HEK293 (cell line): Measurements from ENCODE around the gene PRKAG2.

Experiments
- CTCF ChIA-PET: fragments of 350-600 bp; formaldehyde crosslinking; extraction: SDS; loops from one replicate; lab custom pipeline; 2021; ENCODE audit warnings: antibody characterized with exemption; lab: Yijun Ruan, JAX
- POLR2A ChIA-PET: fragments of 300-600 bp; formaldehyde crosslinking; extraction: SDS; loops from one replicate; lab custom pipeline; 2020; ENCODE audit warnings: antibody characterized with exemption, inconsistent platforms; lab: Yijun Ruan, JAX
- H3K27ac ChIP-seq: fragments of 200-500 bp; sonication (Bioruptor generic); 2 replicates; pipeline ENCODE4 v1.5.1; 2014; ENCODE audit warnings: low read depth, low read length, control low read depth, inconsistent platforms; ENCODE audit errors: extremely low read depth
- H3K36me3 ChIP-seq, 2 experiments: fragments of 200-500 bp in 1 of 2; sonication (Bioruptor generic) in 1 of 2; 1 replicate in 1 of 2; 2 replicates in 1 of 2; pipeline ENCODE4 v1.5.1; 2014 to 2017; ENCODE audit warnings: inconsistent platforms in 2 of 2, low read length in 2 of 2; ENCODE audit not compliant: control insufficient read depth in 2 of 2, insufficient read depth in 1 of 2
- H3K4me1 ChIP-seq: fragments of 200-500 bp; sonication (Bioruptor generic); 2 replicates; pipeline ENCODE4 v1.5.1; 2014; ENCODE audit warnings: mild to moderate bottlenecking, low read length, inconsistent platforms; ENCODE audit not compliant: control insufficient read depth, insufficient read depth
- H3K4me3 ChIP-seq: 2 replicates; pipeline ENCODE4 v1.5.1; 2011; ENCODE audit warnings: low read depth, mild to moderate bottlenecking, control low read depth, low read length, moderate library complexity
- H3K9me3 ChIP-seq: fragments of 200-500 bp; sonication (Bioruptor generic); 2 replicates; pipeline ENCODE4 v1.5.1; 2014; ENCODE audit warnings: low read depth, low read length, inconsistent platforms; ENCODE audit not compliant: control insufficient read depth, insufficient read depth
- GLI4 ChIP-seq: fragments of 450-650 bp; formaldehyde crosslinking; IDR thresholded peaks from 2 replicates; pipeline ENCODE4 v1.5.1; 2016; ENCODE audit warnings: missing biosample characterization, missing genetic modification characterization
- IKZF3 ChIP-seq: fragments of 450-650 bp; IDR thresholded peaks from 2 replicates; pipeline ENCODE4 v1.5.0; 2018; ENCODE audit warnings: missing biosample characterization, mild to moderate bottlenecking, missing genetic modification characterization, moderate library complexity
- SCRT1 ChIP-seq: fragments of 450-650 bp; formaldehyde crosslinking; IDR thresholded peaks from 2 replicates; pipeline ENCODE4 v1.5.1; 2016; ENCODE audit warnings: missing biosample characterization, missing genetic modification characterization, borderline replicate concordance
- ZIC2 ChIP-seq: fragments of 450-650 bp; formaldehyde crosslinking; IDR thresholded peaks from 2 replicates; pipeline ENCODE4 v1.5.1; 2016; ENCODE audit warnings: missing biosample characterization, missing genetic modification characterization
- ZNF112 ChIP-seq: fragments of 450-650 bp; formaldehyde crosslinking; IDR thresholded peaks from 2 replicates; pipeline ENCODE4 v1.5.0; 2017; ENCODE audit warnings: missing biosample characterization, missing genetic modification characterization
- ZNF16 ChIP-seq: fragments of 450-650 bp; formaldehyde crosslinking; IDR thresholded peaks from 2 replicates; pipeline ENCODE4 v1.5.1; 2016; ENCODE audit warnings: low read depth, missing biosample characterization, missing genetic modification characterization
- ZNF211 ChIP-seq: fragments of 450-650 bp; formaldehyde crosslinking; IDR thresholded peaks from 2 replicates; pipeline ENCODE4 v1.5.1; 2016; ENCODE audit warnings: low read depth, missing biosample characterization, missing genetic modification characterization
- ZNF24 ChIP-seq: fragments of 450-650 bp; formaldehyde crosslinking; IDR thresholded peaks from 2 replicates; pipeline ENCODE4 v1.5.1; 2016; ENCODE audit warnings: missing biosample characterization, missing genetic modification characterization
- ZNF560 ChIP-seq: fragments of 450-650 bp; formaldehyde crosslinking; IDR thresholded peaks from 2 replicates; pipeline ENCODE4 v1.5.1; 2017; ENCODE audit warnings: missing biosample characterization, missing genetic modification characterization, borderline replicate concordance
- ZNF792 ChIP-seq: fragments of 450-650 bp; formaldehyde crosslinking; IDR thresholded peaks from 2 replicates; pipeline ENCODE4 v1.5.1; 2016; ENCODE audit warnings: missing biosample characterization, missing genetic modification characterization
- ZNF837 ChIP-seq: fragments of 450-650 bp; formaldehyde crosslinking; IDR thresholded peaks from 2 replicates; pipeline ENCODE4 v1.5.1; 2016; ENCODE audit warnings: missing biosample characterization, missing genetic modification characterization
- ZSCAN30 ChIP-seq: fragments of 450-650 bp; IDR thresholded peaks from 2 replicates; pipeline ENCODE4 v1.5.1; 2018; ENCODE audit warnings: missing biosample characterization, mild to moderate bottlenecking, missing genetic modification characterization, moderate library complexity
- TF ChIP-seq, protein P1 (sequence below): fragments of 450-650 bp; formaldehyde crosslinking; IDR thresholded peaks from 2 replicates; pipeline ENCODE4 v1.5.1; 2016; ENCODE audit warnings: missing biosample characterization, missing genetic modification characterization
- TF ChIP-seq, protein P2 (sequence below): IDR thresholded peaks from 2 replicates; pipeline ENCODE4 v1.6.1; 2011; ENCODE audit warnings: mild to moderate bottlenecking, low read depth, low read length, borderline replicate concordance
- TF ChIP-seq, protein P3 (sequence below): fragments of 450-650 bp; formaldehyde crosslinking; IDR thresholded peaks from 2 replicates; pipeline ENCODE4 v1.5.1; 2017; ENCODE audit warnings: missing biosample characterization, missing genetic modification characterization
- TF ChIP-seq, protein P4 (sequence below): fragments of 450-650 bp; formaldehyde crosslinking; IDR thresholded peaks from 2 replicates; pipeline ENCODE4 v1.5.1; 2016; ENCODE audit warnings: missing biosample characterization, missing genetic modification characterization, borderline replicate concordance
- TF ChIP-seq, protein P5 (sequence below): fragments of 450-650 bp; formaldehyde crosslinking; conservative IDR thresholded peaks from 2 replicates; pipeline ENCODE4 v1.5.1; 2016; ENCODE audit warnings: low read depth, missing biosample characterization, missing genetic modification characterization

PRKAG2 gene

DNA sequence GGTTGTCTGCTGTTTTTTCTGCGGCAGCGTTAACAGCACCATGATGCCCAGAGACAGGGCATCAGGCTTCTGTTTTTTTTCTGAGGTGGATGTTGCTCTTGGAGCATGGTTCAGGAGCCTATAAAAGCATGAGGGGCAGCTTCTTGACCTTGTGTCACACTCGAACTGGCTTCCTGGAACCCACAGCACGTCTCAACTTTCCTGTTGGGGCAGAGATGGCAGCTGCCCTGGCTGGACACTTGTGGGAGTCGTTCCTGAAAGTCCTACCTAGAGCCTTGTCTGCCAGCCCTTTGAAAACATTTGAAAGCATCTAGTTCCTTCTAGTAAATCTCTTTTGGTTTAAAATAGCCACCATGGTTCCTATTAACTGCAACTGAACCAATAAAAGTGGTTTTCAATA lies 28.9 kb upstream of the PRKAG2 start:
- H3K4me1 ChIP-seq, result no peaks in the 10 kb centered on the region
- TF ChIP-seq GLI4 (no peak), ZIC2 (tag by site-specific recombination) (no peak), ZNF211 (tag by site-specific recombination) (no peak), SCRT1 (tag by site-specific recombination) (no peak), ZNF24 (no peak), IKZF3 (tag by site-specific recombination) (no peak), ZNF112 (tag by site-specific recombination) (no peak), ZNF560 (no peak), ZNF792 (tag by site-specific recombination) (no peak), ZNF837 (tag by site-specific recombination) (no peak)
- TF ChIP-seq, protein P1, sequence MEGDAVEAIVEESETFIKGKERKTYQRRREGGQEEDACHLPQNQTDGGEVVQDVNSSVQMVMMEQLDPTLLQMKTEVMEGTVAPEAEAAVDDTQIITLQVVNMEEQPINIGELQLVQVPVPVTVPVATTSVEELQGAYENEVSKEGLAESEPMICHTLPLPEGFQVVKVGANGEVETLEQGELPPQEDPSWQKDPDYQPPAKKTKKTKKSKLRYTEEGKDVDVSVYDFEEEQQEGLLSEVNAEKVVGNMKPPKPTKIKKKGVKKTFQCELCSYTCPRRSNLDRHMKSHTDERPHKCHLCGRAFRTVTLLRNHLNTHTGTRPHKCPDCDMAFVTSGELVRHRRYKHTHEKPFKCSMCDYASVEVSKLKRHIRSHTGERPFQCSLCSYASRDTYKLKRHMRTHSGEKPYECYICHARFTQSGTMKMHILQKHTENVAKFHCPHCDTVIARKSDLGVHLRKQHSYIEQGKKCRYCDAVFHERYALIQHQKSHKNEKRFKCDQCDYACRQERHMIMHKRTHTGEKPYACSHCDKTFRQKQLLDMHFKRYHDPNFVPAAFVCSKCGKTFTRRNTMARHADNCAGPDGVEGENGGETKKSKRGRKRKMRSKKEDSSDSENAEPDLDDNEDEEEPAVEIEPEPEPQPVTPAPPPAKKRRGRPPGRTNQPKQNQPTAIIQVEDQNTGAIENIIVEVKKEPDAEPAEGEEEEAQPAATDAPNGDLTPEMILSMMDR (tag by site-specific recombination), result no peak
- TF ChIP-seq, protein P2, sequence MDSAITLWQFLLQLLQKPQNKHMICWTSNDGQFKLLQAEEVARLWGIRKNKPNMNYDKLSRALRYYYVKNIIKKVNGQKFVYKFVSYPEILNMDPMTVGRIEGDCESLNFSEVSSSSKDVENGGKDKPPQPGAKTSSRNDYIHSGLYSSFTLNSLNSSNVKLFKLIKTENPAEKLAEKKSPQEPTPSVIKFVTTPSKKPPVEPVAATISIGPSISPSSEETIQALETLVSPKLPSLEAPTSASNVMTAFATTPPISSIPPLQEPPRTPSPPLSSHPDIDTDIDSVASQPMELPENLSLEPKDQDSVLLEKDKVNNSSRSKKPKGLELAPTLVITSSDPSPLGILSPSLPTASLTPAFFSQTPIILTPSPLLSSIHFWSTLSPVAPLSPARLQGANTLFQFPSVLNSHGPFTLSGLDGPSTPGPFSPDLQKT, result no peak
- TF ChIP-seq, protein P3, sequence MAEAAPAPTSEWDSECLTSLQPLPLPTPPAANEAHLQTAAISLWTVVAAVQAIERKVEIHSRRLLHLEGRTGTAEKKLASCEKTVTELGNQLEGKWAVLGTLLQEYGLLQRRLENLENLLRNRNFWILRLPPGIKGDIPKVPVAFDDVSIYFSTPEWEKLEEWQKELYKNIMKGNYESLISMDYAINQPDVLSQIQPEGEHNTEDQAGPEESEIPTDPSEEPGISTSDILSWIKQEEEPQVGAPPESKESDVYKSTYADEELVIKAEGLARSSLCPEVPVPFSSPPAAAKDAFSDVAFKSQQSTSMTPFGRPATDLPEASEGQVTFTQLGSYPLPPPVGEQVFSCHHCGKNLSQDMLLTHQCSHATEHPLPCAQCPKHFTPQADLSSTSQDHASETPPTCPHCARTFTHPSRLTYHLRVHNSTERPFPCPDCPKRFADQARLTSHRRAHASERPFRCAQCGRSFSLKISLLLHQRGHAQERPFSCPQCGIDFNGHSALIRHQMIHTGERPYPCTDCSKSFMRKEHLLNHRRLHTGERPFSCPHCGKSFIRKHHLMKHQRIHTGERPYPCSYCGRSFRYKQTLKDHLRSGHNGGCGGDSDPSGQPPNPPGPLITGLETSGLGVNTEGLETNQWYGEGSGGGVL, result no peak
- TF ChIP-seq, protein P4, sequence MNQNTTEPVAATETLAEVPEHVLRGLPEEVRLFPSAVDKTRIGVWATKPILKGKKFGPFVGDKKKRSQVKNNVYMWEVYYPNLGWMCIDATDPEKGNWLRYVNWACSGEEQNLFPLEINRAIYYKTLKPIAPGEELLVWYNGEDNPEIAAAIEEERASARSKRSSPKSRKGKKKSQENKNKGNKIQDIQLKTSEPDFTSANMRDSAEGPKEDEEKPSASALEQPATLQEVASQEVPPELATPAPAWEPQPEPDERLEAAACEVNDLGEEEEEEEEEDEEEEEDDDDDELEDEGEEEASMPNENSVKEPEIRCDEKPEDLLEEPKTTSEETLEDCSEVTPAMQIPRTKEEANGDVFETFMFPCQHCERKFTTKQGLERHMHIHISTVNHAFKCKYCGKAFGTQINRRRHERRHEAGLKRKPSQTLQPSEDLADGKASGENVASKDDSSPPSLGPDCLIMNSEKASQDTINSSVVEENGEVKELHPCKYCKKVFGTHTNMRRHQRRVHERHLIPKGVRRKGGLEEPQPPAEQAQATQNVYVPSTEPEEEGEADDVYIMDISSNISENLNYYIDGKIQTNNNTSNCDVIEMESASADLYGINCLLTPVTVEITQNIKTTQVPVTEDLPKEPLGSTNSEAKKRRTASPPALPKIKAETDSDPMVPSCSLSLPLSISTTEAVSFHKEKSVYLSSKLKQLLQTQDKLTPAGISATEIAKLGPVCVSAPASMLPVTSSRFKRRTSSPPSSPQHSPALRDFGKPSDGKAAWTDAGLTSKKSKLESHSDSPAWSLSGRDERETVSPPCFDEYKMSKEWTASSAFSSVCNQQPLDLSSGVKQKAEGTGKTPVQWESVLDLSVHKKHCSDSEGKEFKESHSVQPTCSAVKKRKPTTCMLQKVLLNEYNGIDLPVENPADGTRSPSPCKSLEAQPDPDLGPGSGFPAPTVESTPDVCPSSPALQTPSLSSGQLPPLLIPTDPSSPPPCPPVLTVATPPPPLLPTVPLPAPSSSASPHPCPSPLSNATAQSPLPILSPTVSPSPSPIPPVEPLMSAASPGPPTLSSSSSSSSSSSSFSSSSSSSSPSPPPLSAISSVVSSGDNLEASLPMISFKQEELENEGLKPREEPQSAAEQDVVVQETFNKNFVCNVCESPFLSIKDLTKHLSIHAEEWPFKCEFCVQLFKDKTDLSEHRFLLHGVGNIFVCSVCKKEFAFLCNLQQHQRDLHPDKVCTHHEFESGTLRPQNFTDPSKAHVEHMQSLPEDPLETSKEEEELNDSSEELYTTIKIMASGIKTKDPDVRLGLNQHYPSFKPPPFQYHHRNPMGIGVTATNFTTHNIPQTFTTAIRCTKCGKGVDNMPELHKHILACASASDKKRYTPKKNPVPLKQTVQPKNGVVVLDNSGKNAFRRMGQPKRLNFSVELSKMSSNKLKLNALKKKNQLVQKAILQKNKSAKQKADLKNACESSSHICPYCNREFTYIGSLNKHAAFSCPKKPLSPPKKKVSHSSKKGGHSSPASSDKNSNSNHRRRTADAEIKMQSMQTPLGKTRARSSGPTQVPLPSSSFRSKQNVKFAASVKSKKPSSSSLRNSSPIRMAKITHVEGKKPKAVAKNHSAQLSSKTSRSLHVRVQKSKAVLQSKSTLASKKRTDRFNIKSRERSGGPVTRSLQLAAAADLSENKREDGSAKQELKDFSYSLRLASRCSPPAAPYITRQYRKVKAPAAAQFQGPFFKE (tag by site-specific recombination), result no peak
- CTCF ChIA-PET, result interaction anchor here (0.6 kb wide), 1 partner anchor 146 kb away, joined by 4 read pairs; no protein-coding TSS in a partner anchor
- H3K9me3 ChIP-seq, result no peaks in the 10 kb centered on the region
- H3K27ac ChIP-seq, result no peak overlapping the region
- POLR2A ChIA-PET, result no interaction called here
- no peak overlapping the region for H3K4me3 ChIP-seq
- H3K36me3 ChIP-seq, result no peaks in the 10 kb centered on the region

DNA sequence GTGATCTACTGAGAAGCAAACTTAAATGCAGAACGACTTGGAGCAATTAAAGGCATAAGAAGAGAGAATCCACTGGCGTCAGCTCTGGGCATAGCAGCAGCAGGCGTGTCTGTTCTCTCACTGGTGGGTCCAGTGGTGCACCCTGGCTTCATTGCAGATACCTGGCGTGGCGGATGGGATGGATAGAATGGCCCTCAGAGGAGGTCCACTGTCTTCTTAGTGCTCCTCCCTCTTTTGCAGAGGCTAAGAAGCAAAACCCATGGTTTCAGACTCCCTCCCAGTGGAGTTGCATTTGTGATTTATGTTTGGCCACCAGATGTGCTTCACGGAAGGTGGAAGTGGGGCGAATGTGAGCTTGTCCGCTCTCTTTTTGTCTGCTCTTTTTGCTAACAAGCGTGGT lies 28.4 kb upstream of the PRKAG2 start:
- H3K4me1 ChIP-seq, result no peaks in the 10 kb centered on the region
- H3K27ac ChIP-seq, result no peak overlapping the region
- TF ChIP-seq ZNF16 (tag by site-specific recombination) (no peak), ZSCAN30 (tag by site-specific recombination) (no peak)
- TF ChIP-seq, protein P5, sequence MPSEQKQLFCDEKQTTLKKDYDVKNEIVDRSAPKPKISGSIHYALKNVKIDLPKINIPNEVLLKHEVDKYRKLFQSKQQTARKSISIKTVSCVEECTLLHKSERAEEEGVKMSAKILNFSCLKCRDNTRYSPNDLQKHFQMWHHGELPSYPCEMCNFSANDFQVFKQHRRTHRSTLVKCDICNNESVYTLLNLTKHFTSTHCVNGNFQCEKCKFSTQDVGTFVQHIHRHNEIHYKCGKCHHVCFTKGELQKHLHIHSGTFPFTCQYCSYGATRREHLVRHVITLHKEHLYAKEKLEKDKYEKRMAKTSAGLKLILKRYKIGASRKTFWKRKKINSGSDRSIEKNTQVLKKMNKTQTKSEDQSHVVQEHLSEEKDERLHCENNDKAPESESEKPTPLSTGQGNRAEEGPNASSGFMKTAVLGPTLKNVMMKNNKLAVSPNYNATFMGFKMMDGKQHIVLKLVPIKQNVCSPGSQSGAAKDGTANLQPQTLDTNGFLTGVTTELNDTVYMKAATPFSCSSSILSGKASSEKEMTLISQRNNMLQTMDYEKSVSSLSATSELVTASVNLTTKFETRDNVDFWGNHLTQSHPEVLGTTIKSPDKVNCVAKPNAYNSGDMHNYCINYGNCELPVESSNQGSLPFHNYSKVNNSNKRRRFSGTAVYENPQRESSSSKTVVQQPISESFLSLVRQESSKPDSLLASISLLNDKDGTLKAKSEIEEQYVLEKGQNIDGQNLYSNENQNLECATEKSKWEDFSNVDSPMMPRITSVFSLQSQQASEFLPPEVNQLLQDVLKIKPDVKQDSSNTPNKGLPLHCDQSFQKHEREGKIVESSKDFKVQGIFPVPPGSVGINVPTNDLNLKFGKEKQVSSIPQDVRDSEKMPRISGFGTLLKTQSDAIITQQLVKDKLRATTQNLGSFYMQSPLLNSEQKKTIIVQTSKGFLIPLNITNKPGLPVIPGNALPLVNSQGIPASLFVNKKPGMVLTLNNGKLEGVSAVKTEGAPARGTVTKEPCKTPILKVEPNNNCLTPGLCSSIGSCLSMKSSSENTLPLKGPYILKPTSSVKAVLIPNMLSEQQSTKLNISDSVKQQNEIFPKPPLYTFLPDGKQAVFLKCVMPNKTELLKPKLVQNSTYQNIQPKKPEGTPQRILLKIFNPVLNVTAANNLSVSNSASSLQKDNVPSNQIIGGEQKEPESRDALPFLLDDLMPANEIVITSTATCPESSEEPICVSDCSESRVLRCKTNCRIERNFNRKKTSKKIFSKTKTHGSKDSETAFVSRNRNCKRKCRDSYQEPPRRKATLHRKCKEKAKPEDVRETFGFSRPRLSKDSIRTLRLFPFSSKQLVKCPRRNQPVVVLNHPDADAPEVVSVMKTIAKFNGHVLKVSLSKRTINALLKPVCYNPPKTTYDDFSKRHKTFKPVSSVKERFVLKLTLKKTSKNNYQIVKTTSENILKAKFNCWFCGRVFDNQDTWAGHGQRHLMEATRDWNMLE (tag by site-specific recombination), result no peak
- no peaks in the 10 kb centered on the region for H3K36me3 ChIP-seq
- H3K9me3 ChIP-seq, result no peaks in the 10 kb centered on the region
- POLR2A ChIA-PET, result no interaction called here
- no peak overlapping the region for H3K4me3 ChIP-seq
- CTCF ChIA-PET, result interaction anchor here (0.6 kb wide), 1 partner anchor 145 kb away, joined by 4 read pairs; no protein-coding TSS in a partner anchor
